ENCODE data around the gene CALCOCO1.

DNA sequence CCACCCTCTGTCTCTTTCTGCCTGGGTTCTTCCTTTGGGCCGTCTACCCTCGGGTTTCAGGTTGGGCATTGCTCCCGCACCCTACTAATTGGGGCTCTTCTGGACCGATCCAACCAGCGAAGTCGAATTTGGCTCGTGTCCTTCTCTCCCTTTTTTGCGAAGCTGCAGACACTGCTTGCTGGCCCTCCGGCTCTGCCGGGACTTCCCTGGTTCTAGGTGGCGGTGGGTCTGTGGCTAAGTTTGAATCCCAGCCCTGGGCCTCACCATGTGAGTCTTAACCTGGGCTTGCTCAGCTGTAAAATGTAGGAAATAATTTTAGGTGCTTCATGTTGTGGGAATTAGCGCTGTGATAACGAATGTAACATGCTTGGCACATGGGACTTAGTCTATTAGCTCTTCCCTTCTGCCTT is 24.9 kb upstream of the CALCOCO1 start:
- TF ChIP-seq YY1 (IDR thresholded peaks at IDR 0.05; ENCODE audit: insufficient read depth, insufficient read length), result no peak
- TF ChIP-seq ZNF274 (IDR thresholded peaks at IDR 0.05; ENCODE audit: low read depth, low read length), result no peak
